CD14-positive monocyte (primary cell): Measurements from ENCODE around the gene GATAD2A. TPM values are rescaled to one million over a fixed set of nuclear protein-coding genes. Genes with fewer than 3 reads are reported as not detected.

Experiments
- DNase-seq, 3 donors: peaks; one replicate each; pipeline ENCODE4 v3.0.0-alpha.2; 2011 to 2022
- H2AFZ ChIP-seq: 2 replicates; pipeline ENCODE4 v1.6.0; 2012; ENCODE audit warnings: mild to moderate bottlenecking, low read depth, low read length, inconsistent platforms; ENCODE audit not compliant: insufficient read depth, poor library complexity, severe bottlenecking
- H3K27ac ChIP-seq, 2 donors: 1 replicate in 1 of 2; 2 replicates in 1 of 2; pipeline ENCODE4 v1.5.1; 2012 to 2013; ENCODE audit warnings: low read length in 2 of 2, control low read depth in 1 of 2, inconsistent platforms in 1 of 2, low read depth in 1 of 2, mild to moderate bottlenecking in 1 of 2
- H3K27me3 ChIP-seq, 2 donors: one replicate each; pipeline versions ENCODE4 v1.6.0 to v1.6.1; 2011 to 2013; ENCODE audit warnings: low read length in 2 of 2; ENCODE audit not compliant: control insufficient read depth in 2 of 2, insufficient read depth in 2 of 2
- H3K36me3 ChIP-seq, 2 donors: replicated peaks in 1 of 2; 1 replicate in 1 of 2; 2 replicates in 1 of 2; pipeline versions ENCODE4 v1.5.1 to v1.6.1; 2012 to 2013; ENCODE audit warnings: low read length in 2 of 2, control low read depth in 1 of 2, inconsistent platforms in 1 of 2, mild to moderate bottlenecking in 1 of 2; ENCODE audit not compliant: insufficient read depth in 2 of 2, control insufficient read depth in 1 of 2
- H3K4me1 ChIP-seq, 2 donors: 1 replicate in 1 of 2; 2 replicates in 1 of 2; pipeline versions ENCODE4 v1.5.1 to v1.6.1; 2012 to 2013; ENCODE audit warnings: low read length in 2 of 2, control low read depth in 1 of 2, inconsistent platforms in 1 of 2, mild to moderate bottlenecking in 1 of 2, moderate library complexity in 1 of 2; ENCODE audit not compliant: insufficient read depth in 2 of 2, control insufficient read depth in 1 of 2
- H3K4me2 ChIP-seq: replicated peaks from 2 replicates; pipeline ENCODE3; 2012; ENCODE audit warnings: low read length, moderate library complexity, mild to moderate bottlenecking; ENCODE audit not compliant: poor library complexity, severe bottlenecking; ENCODE audit errors: extremely low read depth
- H3K4me3 ChIP-seq, 3 experiments: fragments of 200-600 bp in 1 of 3; sonication (generic) in 1 of 3; replicated peaks in 1 of 3; 1 replicate in 2 of 3; 2 replicates in 1 of 3; pipeline ENCODE4 v1.5.1; 2011 to 2013; ENCODE audit warnings: low read length in 3 of 3, mild to moderate bottlenecking in 3 of 3, control low read depth in 2 of 3, low read depth in 2 of 3, inconsistent platforms in 1 of 3, moderate library complexity in 1 of 3
- H3K79me2 ChIP-seq: 2 replicates; pipeline ENCODE4 v1.6.0; 2012; ENCODE audit warnings: mild to moderate bottlenecking, control low read depth, inconsistent platforms, low read length, moderate library complexity; ENCODE audit not compliant: insufficient read depth
- H3K9ac ChIP-seq: 2 replicates; pipeline ENCODE4 v1.6.0; 2017; ENCODE audit warnings: low read length, mild to moderate bottlenecking; ENCODE audit not compliant: insufficient read depth, poor library complexity, severe bottlenecking
- H3K9me3 ChIP-seq, 2 donors: replicated peaks in 1 of 2; 1 replicate in 1 of 2; 2 replicates in 1 of 2; pipeline versions ENCODE4 v1.5.1 to v1.6.1; 2012 to 2013; ENCODE audit warnings: low read length in 2 of 2, control low read depth in 1 of 2; ENCODE audit not compliant: control insufficient read depth in 1 of 2, insufficient read depth in 1 of 2
- H4K20me1 ChIP-seq: 2 replicates; pipeline ENCODE4 v1.6.0; 2012; ENCODE audit warnings: mild to moderate bottlenecking, low read length, control low read depth, moderate library complexity; ENCODE audit not compliant: insufficient read depth
- H3K27ac Mint-ChIP-seq, 7 donors: one replicate each; pipeline ENCODE4 v1.8.0; 2020; ENCODE audit warnings: mild to moderate bottlenecking in 7 of 7, mixed read lengths in 7 of 7, moderate library complexity in 6 of 7, inconsistent platforms in 2 of 7
- H3K27me3 Mint-ChIP-seq, 3 donors: one replicate each; pipeline ENCODE4 v1.8.0; 2021 to 2022; ENCODE audit warnings: low read depth in 3 of 3, mild to moderate bottlenecking in 3 of 3, mixed read lengths in 3 of 3, moderate library complexity in 3 of 3, inconsistent platforms in 1 of 3
- H3K36me3 Mint-ChIP-seq, 2 donors: one replicate each; pipeline ENCODE4 v1.8.0; 2020; ENCODE audit warnings: mixed read lengths in 2 of 2, inconsistent platforms in 1 of 2, mild to moderate bottlenecking in 1 of 2
- H3K4me1 Mint-ChIP-seq: one replicate; pipeline ENCODE4 v1.8.0; 2020; ENCODE audit warnings: mild to moderate bottlenecking, mixed read lengths
- H3K4me3 Mint-ChIP-seq, 2 donors: one replicate each; pipeline ENCODE4 v1.8.0; 2020; ENCODE audit warnings: mild to moderate bottlenecking in 2 of 2, mixed read lengths in 2 of 2, moderate library complexity in 1 of 2
- H3K9me3 Mint-ChIP-seq, 7 donors: one replicate each; pipeline ENCODE4 v1.8.0; 2020 to 2022; ENCODE audit warnings: mixed read lengths in 7 of 7, mild to moderate bottlenecking in 6 of 7, moderate library complexity in 6 of 7, inconsistent platforms in 2 of 7
- CTCF ChIP-seq: fragments of 200-600 bp; IDR thresholded peaks from one replicate; pipeline ENCODE4 v1.8.0; 2022; ENCODE audit warnings: antibody characterized with exemption, mild to moderate bottlenecking
- WGBS: methylation state at CpG from one replicate; pipeline ENCODE4 v1.1.5; 2013; ENCODE audit warnings: missing lambda C conversion rate; ENCODE audit not compliant: insufficient coverage; 5-methylcytosine and 5-hydroxymethylcytosine counted together
- intact Hi-C, 2 donors: fragments of 100-400 bp; cut with micrococcal nuclease; formaldehyde crosslinking; loops; one replicate each; pipeline versions ENCODE4 v1.15.0 to v1.15.1; 2023
- polyA plus RNA-seq, 3 donors: library from polyadenylated mRNA; depleted of rRNA in 1 of 3; unstranded in 2 of 3; stranded (reverse) in 1 of 3; fragments of 300-500 nt in 2 of 3; fragments of >200 nt in 1 of 3; fragmentation: Illumina TruSeq in 2 of 3; gene quantifications; 1 replicate in 2 of 3; 2 replicates in 1 of 3; pipeline ENCODE4 v1.2.3, GENCODE V29; 2012 to 2021

The GATAD2A gene
- polyA plus RNA-seq, 3 donors: 8.0 to 35.9 (median 8.7) TPM

GRCh38 chr19:19544257-19544953 is 138.9 kb downstream of the GATAD2A start:
- Mint-ChIP-seq H3K4me3 (no peak overlapping the region), H3K36me3 (no peaks in the 10 kb centered on the region), H3K9me3 (peaks cover 8 to 29% (median 9%) of the 10 kb centered on the region in 7 donors), H3K27ac (no peak overlapping the region), H3K4me1 (peaks cover 28% of the 10 kb centered on the region), H3K27me3 (peaks cover 14 to 28% (median 19%) of the 10 kb centered on the region in 3 donors)
- intact Hi-C loops: no loop called here
- peaks cover 0 to 16% of the 10 kb centered on the region in 2 donors for H3K27me3 ChIP-seq
- H3K27ac ChIP-seq: no peak overlapping the region
- H3K4me3 ChIP-seq: no peak overlapping the region
- H3K4me2 ChIP-seq: no peak overlapping the region
- no peak for DNase-seq
- H4K20me1 ChIP-seq: no peaks in the 10 kb centered on the region
- H2AFZ ChIP-seq: no peak overlapping the region
- no peaks in the 10 kb centered on the region for H3K79me2 ChIP-seq
- no peak for TF ChIP-seq CTCF
- WGBS: 92% methylated on average over 67 of the region's 75 CpGs
- no peak overlapping the region for H3K9ac ChIP-seq
- H3K9me3 ChIP-seq: peaks cover 6 to 23% of the 10 kb centered on the region in 2 donors
- peaks cover 30 to 31% of the 10 kb centered on the region in 2 donors for H3K4me1 ChIP-seq
- H3K36me3 ChIP-seq: no peaks in the 10 kb centered on the region

GRCh38 chr19:19544954-19545591 is 139.6 kb downstream of the GATAD2A start:
- Histone ChIP-seq H4K20me1 (no peaks in the 10 kb centered on the region), H3K79me2 (no peaks in the 10 kb centered on the region), H3K4me1 (peaks cover 30 to 32% of the 10 kb centered on the region in 2 donors), H3K4me3 (no peak overlapping the region), H3K36me3 (no peaks in the 10 kb centered on the region), H3K27me3 (peaks cover 0 to 9% of the 10 kb centered on the region in 2 donors), H3K27ac (no peak overlapping the region), H3K9me3 (peaks cover 0 to 19% of the 10 kb centered on the region in 2 donors), H3K4me2 (no peak overlapping the region), H2AFZ (no peak overlapping the region), H3K9ac (no peak overlapping the region)
- Mint-ChIP-seq H3K27ac (no peak overlapping the region), H3K36me3 (no peaks in the 10 kb centered on the region), H3K9me3 (peaks cover 6 to 22% (median 9%) of the 10 kb centered on the region in 7 donors), H3K4me1 (peaks cover 29% of the 10 kb centered on the region), H3K4me3 (no peak overlapping the region), H3K27me3 (peaks cover 9 to 23% (median 12%) of the 10 kb centered on the region in 3 donors)
- TF ChIP-seq CTCF: no peak
- 93% methylated on average over 52 of the region's 53 CpGs for WGBS
- no peak for DNase-seq
- intact Hi-C loops: no loop called here
